Neural crest cell (in vitro differentiated cells): ENCODE measurements around the gene FRAS1. TPM values are rescaled to one million over a fixed set of nuclear protein-coding genes. Genes with fewer than 3 reads are reported as not detected.
"Not testable (repeated sequence)": the region's sequence is repeated elsewhere in the genome, so short reads cannot be mapped to it uniquely, and the experiment has no call there.

Source experiments
- DNase-seq: peaks from one replicate; pipeline ENCODE4 v3.0.0; 2021; ENCODE audit warnings: low read depth, mixed read lengths, low spot score
- H3K27ac Mint-ChIP-seq: one replicate; pipeline ENCODE4 v1.8.0; 2021; ENCODE audit warnings: mild to moderate bottlenecking, mixed read lengths; ENCODE audit not compliant: unreplicated experiment
- H3K27me3 Mint-ChIP-seq: 2 replicates; pipeline ENCODE4 v1.8.0; 2021; ENCODE audit warnings: low read depth, mild to moderate bottlenecking, mixed read lengths
- H3K36me3 Mint-ChIP-seq: 2 replicates; pipeline ENCODE4 v1.8.0; 2021; ENCODE audit warnings: low read depth, mild to moderate bottlenecking, mixed read lengths
- H3K4me1 Mint-ChIP-seq: 2 replicates; pipeline ENCODE4 v1.8.0; 2021; ENCODE audit warnings: mixed read lengths
- H3K4me3 Mint-ChIP-seq: one replicate; pipeline ENCODE4 v1.8.0; 2021; ENCODE audit warnings: mild to moderate bottlenecking, mixed read lengths
- H3K9me3 Mint-ChIP-seq: 2 replicates; pipeline ENCODE4 v1.8.0; 2021; ENCODE audit warnings: mixed read lengths
- total RNA-seq: library from RNA; stranded (reverse); gene quantifications from 2 replicates; pipeline ENCODE4 v1.2.1, GENCODE V29; 2021
- TF ChIP-seq, protein P1 (sequence below): fragments of 200-600 bp; sonication (generic); conservative IDR thresholded peaks from 2 replicates; pipeline ENCODE4 v1.5.0; 2021; ENCODE audit warnings: antibody characterized with exemption, mild to moderate bottlenecking

FRAS1 gene
- total RNA-seq, 1 donor from 2014 or later: 8.4 TPM

DNA sequence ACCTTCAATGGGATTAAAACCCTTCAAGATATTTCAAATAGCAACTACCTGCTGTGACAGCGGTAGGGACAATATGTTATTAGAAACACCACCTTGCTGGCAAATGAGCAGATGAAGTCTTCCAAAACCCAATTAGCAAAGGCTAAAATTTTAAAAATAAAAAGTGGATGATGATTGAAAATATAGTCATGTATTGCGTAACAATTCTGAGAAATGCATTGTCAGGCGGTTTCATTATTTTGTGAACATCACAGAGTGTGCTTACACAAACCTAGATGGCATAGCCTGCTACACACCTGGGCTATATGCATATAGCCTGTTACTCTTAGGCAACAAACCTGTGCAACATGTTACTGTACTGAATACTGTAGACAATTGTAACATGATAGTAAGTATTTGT, 403.2 kb downstream of the FRAS1 start:
- H3K36me3 Mint-ChIP-seq: peaks cover 2% of the 10 kb centered on the region
- no peaks in the 10 kb centered on the region for H3K9me3 Mint-ChIP-seq
- no peaks in the 10 kb centered on the region for H3K4me1 Mint-ChIP-seq
- TF ChIP-seq, protein P1, sequence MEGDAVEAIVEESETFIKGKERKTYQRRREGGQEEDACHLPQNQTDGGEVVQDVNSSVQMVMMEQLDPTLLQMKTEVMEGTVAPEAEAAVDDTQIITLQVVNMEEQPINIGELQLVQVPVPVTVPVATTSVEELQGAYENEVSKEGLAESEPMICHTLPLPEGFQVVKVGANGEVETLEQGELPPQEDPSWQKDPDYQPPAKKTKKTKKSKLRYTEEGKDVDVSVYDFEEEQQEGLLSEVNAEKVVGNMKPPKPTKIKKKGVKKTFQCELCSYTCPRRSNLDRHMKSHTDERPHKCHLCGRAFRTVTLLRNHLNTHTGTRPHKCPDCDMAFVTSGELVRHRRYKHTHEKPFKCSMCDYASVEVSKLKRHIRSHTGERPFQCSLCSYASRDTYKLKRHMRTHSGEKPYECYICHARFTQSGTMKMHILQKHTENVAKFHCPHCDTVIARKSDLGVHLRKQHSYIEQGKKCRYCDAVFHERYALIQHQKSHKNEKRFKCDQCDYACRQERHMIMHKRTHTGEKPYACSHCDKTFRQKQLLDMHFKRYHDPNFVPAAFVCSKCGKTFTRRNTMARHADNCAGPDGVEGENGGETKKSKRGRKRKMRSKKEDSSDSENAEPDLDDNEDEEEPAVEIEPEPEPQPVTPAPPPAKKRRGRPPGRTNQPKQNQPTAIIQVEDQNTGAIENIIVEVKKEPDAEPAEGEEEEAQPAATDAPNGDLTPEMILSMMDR: no peak
- H3K27ac Mint-ChIP-seq: no peak overlapping the region
- DNase-seq: no peak
- no peak overlapping the region for H3K4me3 Mint-ChIP-seq
- H3K27me3 Mint-ChIP-seq: no peaks in the 10 kb centered on the region

DNA sequence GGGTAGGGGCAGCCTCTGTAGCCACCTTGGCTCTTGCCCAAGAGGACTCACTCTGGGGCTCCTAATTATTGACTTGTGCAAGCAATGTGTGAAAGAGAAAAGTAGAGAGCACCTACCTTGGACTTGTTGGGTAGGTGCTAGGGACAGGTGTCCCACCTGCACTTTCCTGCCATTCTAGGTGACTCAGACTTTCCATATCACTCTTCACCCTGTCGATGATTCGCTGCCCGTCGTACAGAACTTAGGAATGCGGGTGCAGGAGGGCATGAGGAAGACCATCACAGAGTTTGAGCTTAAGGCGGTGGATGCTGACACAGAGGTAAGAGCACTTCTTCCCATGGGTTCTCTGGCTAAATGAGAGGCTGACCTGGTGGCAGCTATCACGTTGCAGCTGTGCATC, 407.1 kb downstream of the FRAS1 start:
- TF ChIP-seq, protein P1: no peak
- no peaks in the 10 kb centered on the region for H3K9me3 Mint-ChIP-seq
- no peaks in the 10 kb centered on the region for H3K4me1 Mint-ChIP-seq
- H3K27me3 Mint-ChIP-seq: no peaks in the 10 kb centered on the region
- peaks cover 9% of the 10 kb centered on the region for H3K36me3 Mint-ChIP-seq
- no peak for DNase-seq
- no peak overlapping the region for H3K27ac Mint-ChIP-seq
- no peak overlapping the region for H3K4me3 Mint-ChIP-seq

DNA sequence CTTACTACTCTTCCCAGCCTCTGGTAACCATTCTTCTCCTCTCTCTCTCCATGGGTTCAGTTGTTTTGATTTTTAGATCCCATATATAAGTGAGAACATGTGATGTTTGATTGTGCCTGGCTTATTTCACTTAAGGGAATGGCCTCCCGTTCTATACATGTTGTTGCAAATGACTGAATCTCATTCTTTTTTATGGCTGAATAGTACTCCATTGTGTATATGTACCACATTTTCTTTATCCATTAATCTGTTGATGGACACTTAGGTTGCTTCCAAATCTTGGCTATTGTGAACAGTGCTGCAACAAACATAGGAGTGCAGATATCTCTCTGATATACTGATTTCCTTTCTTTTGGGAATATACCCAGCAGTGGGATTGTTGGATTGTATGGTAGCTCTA, 410.1 kb downstream of the FRAS1 start:
- H3K9me3 Mint-ChIP-seq, H3K27me3 Mint-ChIP-seq, H3K27ac Mint-ChIP-seq, DNase-seq, H3K4me1 Mint-ChIP-seq, H3K4me3 Mint-ChIP-seq, H3K36me3 Mint-ChIP-seq: not testable (repeated sequence)

DNA sequence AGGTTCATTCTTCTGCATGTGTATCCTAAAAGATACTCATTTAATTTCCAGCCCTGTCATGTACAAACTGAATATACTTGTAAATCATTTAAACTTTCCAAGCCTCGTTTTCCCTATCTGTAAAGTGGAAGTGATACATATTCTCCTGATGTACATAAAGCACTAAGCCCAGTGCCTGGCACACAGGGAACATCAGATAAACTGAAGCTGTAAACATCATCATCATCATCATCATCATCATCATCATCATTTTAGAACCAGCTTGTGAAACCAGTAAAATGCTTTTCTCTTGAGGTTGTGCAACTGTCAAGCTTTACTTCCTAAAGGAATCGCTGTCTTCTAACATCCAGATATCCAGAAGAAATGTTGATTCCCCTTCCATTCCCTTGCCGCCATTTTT, 411.1 kb downstream of the FRAS1 start:
- peaks cover 9% of the 10 kb centered on the region for H3K36me3 Mint-ChIP-seq
- no peak for DNase-seq
- no peaks in the 10 kb centered on the region for H3K4me1 Mint-ChIP-seq
- H3K4me3 Mint-ChIP-seq: no peak overlapping the region
- no peaks in the 10 kb centered on the region for H3K27me3 Mint-ChIP-seq
- H3K9me3 Mint-ChIP-seq: no peaks in the 10 kb centered on the region
- TF ChIP-seq, protein P1: no peak
- H3K27ac Mint-ChIP-seq: no peak overlapping the region

DNA sequence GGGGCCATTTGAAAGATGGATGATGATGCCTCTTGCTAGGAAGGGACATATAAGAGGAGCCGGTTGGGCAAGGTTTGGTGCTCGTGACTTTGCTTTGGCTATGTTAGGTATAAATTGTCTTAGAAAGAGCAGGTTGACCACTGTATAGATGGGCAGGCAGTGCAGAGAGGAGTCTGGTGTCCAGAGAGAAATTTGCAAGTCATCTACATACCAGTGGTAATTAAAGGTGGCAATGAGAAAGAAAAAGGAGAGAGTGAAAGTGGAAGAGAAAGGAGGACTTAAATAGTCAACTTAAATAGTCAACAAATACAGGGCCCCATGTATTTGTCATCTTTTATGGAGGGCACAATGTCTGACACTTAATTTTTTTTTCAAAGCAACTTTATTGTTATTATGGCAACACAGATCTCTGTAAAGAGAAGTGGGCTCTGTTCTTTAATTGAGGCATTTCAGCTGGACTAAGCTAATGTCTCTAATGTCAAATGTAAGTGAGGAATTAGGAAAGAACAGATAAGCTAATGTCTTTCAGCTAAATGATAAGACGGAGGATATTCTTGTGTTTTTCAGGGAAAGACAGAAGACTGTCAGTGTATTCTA, 419.1 kb downstream of the FRAS1 start:
- Mint-ChIP-seq H3K9me3 (no peaks in the 10 kb centered on the region), H3K4me3 (no peak overlapping the region), H3K4me1 (no peaks in the 10 kb centered on the region), H3K27me3 (no peaks in the 10 kb centered on the region), H3K27ac (no peak overlapping the region), H3K36me3 (no peaks in the 10 kb centered on the region)
- TF ChIP-seq, protein P1: no peak
- DNase-seq: no peak

DNA sequence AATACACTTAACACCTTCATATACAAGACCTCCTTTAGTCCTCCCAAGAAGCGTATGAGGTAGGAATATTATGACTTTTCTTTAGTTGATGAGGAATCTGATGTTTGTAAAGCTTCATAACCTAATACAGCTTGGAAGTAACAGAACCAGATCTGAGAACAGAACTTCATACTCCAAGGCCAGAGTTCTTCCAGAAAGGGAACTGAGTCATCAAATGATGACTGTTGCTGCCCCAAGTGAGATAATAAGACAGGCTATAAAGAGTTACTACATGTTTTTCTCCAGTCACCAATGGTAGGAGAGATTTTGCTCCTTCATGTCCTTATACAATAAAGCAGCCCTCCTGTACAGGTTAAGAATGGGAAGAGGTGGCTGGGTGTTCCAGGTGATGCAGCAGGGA, 420.2 kb downstream of the FRAS1 start:
- H3K36me3 Mint-ChIP-seq: no peaks in the 10 kb centered on the region
- no peak overlapping the region for H3K4me3 Mint-ChIP-seq
- H3K9me3 Mint-ChIP-seq: no peaks in the 10 kb centered on the region
- no peak for DNase-seq
- TF ChIP-seq, protein P1: no peak
- no peaks in the 10 kb centered on the region for H3K27me3 Mint-ChIP-seq
- no peak overlapping the region for H3K27ac Mint-ChIP-seq
- no peaks in the 10 kb centered on the region for H3K4me1 Mint-ChIP-seq
